ENCODE data around the gene PCK2.

DNA sequence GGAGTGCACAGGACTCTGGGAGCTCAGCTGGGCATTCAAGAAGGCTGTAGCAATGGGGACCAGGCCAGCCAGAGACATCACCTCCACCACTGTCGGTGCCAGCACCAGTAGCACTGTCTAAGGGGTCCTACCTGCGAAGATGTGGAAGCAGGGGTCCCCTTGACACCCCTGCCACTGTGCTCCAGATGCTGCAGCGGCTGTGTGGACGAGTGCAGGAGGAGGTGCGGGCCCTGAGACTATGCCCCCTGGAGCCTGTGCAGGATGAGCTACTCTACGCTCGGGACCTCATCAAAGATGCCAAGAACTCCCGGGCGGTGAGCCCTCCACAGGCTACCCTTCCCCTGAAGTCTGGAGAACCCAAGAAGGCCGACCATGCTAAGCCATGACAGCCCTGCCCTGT lies 33.7 kb upstream of the PCK2 start:
- TF ChIP-seq, protein P1, sequence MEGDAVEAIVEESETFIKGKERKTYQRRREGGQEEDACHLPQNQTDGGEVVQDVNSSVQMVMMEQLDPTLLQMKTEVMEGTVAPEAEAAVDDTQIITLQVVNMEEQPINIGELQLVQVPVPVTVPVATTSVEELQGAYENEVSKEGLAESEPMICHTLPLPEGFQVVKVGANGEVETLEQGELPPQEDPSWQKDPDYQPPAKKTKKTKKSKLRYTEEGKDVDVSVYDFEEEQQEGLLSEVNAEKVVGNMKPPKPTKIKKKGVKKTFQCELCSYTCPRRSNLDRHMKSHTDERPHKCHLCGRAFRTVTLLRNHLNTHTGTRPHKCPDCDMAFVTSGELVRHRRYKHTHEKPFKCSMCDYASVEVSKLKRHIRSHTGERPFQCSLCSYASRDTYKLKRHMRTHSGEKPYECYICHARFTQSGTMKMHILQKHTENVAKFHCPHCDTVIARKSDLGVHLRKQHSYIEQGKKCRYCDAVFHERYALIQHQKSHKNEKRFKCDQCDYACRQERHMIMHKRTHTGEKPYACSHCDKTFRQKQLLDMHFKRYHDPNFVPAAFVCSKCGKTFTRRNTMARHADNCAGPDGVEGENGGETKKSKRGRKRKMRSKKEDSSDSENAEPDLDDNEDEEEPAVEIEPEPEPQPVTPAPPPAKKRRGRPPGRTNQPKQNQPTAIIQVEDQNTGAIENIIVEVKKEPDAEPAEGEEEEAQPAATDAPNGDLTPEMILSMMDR (IDR thresholded peaks at IDR 0.05; ENCODE audit: low read length): no peak
- TF ChIP-seq EZH2 (optimal IDR thresholded peaks at IDR 0.05; ENCODE audit: low read depth, low read length): no peak
